ENCODE data around the gene MTUS2.

The MTUS2 gene

GRCh38 chr13:29494520-29494919 lies 674.4 kb downstream of the MTUS2 start:
- DNase-seq, result no peak

- DNase-seq, result peak; percentile 40
These were observed 676.1 kb downstream of the MTUS2 start for GRCh38 chr13:29496241-29496712.

- DNase-seq, result no peak
These were observed 677.1 kb downstream of the MTUS2 start for GRCh38 chr13:29497137-29497654.

GRCh38 chr13:29498426-29499040 lies 678.4 kb downstream of the MTUS2 start:
- DNase-seq, result no peak

GRCh38 chr13:29499506-29500165 lies 679.5 kb downstream of the MTUS2 start:
- no peak for DNase-seq

- DNase-seq, result no peak
These were observed 680.2 kb downstream of the MTUS2 start for GRCh38 chr13:29500386-29500785.

GRCh38 chr13:29501674-29502073 lies 681.5 kb downstream of the MTUS2 start:
- DNase-seq, result no peak

GRCh38 chr13:29502391-29503008 lies 682.4 kb downstream of the MTUS2 start:
- no peak for DNase-seq

GRCh38 chr13:29503041-29503837 lies 683.1 kb downstream of the MTUS2 start:
- DNase-seq, result peak; percentile 12

- DNase-seq, result no peak
These were observed 684.6 kb downstream of the MTUS2 start for GRCh38 chr13:29504691-29505090.

- DNase-seq, result no peak
These were observed 685.4 kb downstream of the MTUS2 start for GRCh38 chr13:29505511-29505910.

GRCh38 chr13:29505950-29506349 lies 685.8 kb downstream of the MTUS2 start:
- DNase-seq, result no peak

GRCh38 chr13:29507356-29507755 lies 687.2 kb downstream of the MTUS2 start:
- DNase-seq, result no peak

- peak; percentile 76 for DNase-seq
These were observed 688.2 kb downstream of the MTUS2 start for GRCh38 chr13:29508130-29508875.

GRCh38 chr13:29508876-29509252 lies 688.7 kb downstream of the MTUS2 start:
- no peak for DNase-seq

GRCh38 chr13:29509999-29510589 lies 690.0 kb downstream of the MTUS2 start:
- no peak for DNase-seq

GRCh38 chr13:29510651-29511084 lies 690.5 kb downstream of the MTUS2 start:
- DNase-seq, result no peak

GRCh38 chr13:29511106-29511796 lies 691.1 kb downstream of the MTUS2 start:
- DNase-seq, result no peak

GRCh38 chr13:29511980-29512379 lies 691.8 kb downstream of the MTUS2 start:
- DNase-seq, result no peak

GRCh38 chr13:29513002-29513980 lies 693.2 kb downstream of the MTUS2 start:
- no peak for DNase-seq

Data from hematopoietic multipotent progenitor cell treated with erythropoietin and hydrocortisone succinate and interleukin-3 and kit ligand, for 8 days (in vitro differentiated cells).